ENCODE results near the gene DHRS9. TPM values are rescaled to one million over a fixed set of nuclear protein-coding genes. Genes with fewer than 3 reads are reported as not detected.

DHRS9 gene
- total and polyA plus RNA-seq, 2 of the 4 experiments (the other 2 are of a cell fraction) = not detected

DNA sequence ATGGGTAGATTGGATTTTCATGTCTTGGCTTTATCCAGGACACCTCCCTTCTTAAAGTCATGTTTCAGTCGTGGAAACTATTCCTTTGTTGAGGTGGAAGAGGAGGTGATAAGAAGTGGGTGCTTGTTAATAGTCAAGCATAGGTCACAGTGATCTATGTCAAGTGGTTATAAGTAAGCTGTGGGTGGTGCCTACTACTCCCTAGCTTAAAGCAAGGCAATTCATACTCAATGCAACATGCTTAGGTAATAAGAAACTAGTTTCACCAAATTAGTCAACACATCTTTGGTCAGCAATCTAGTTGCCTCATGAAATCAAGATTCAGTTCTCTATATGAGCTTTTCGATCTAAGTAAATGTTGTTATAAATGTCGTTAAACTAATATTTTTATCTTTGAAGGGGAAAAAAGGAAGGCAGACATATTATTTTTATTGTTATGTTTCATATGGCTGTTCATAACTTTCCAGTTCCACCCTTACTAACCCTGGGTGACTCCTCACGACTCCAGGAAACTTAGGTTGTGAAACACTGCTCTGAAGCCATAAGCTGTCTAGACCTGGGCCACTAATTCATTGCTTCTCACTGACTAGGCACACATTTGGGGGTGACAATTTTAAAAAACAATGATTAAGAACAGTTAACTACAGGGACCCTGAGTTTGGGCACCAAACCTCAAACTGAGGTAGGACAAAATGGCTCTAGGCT lies 32.5 kb upstream of the DHRS9 start:
- Histone ChIP-seq H4K8ac (ENCODE audit: low read depth in 2 of 2, low read length in 2 of 2) (no peak overlapping the region), H4K91ac (ENCODE audit: insufficient read depth, low read depth, low read length) (no peak overlapping the region), H3K9ac (ENCODE audit: low read depth, low read length) (no peak overlapping the region), H4K20me1 (ENCODE audit: insufficient read depth, low read length) (no peaks in the 10 kb centered on the region), H2AFZ (replicated peaks; ENCODE audit: low read length, poor library complexity) (no peak overlapping the region), H3K9me1 (ENCODE audit: insufficient read depth, low read length) (no peaks in the 10 kb centered on the region), H3K4ac (ENCODE audit: low read depth, low read length) (no peak overlapping the region), H3K4me2 (ENCODE audit: low read depth, low read length) (no peak overlapping the region), H3K27me3 (ENCODE audit: control insufficient read depth, insufficient read depth, low read length) (no peaks in the 10 kb centered on the region), H3K23ac (ENCODE audit: low read depth, low read length) (no peak overlapping the region), H2AK9ac (replicated peaks; ENCODE audit: low read depth, low read length, poor library complexity) (no peak overlapping the region), H4K5ac (ENCODE audit: low read depth, low read length) (no peak overlapping the region), H3K79me1 (ENCODE audit: low read depth in 1 of 2, low read length in 2 of 2) (no peaks in the 10 kb centered on the region), H3K18ac (ENCODE audit: low read depth, low read length) (no peak overlapping the region), H3K56ac (ENCODE audit: extremely low read depth, insufficient read depth, low read length) (no peak overlapping the region), H3K27ac (ENCODE audit: insufficient read depth, low read length) (no peak overlapping the region), H3K4me3 (ENCODE audit: insufficient read depth, low read depth, low read length) (no peak overlapping the region), H2BK5ac (ENCODE audit: low read depth, low read length, poor library complexity, severe bottlenecking) (no peak overlapping the region), H2AK5ac (ENCODE audit: low read depth, low read length) (no peak overlapping the region), H2BK120ac (ENCODE audit: low read depth, low read length) (no peak overlapping the region), H3K14ac (replicated peaks; ENCODE audit: low read depth, low read length) (no peak overlapping the region), H3K36me3 (ENCODE audit: control insufficient read depth, insufficient read depth, low read length) (no peaks in the 10 kb centered on the region), H3K4me1 (ENCODE audit: control insufficient read depth, insufficient read depth, low read length) (no peaks in the 10 kb centered on the region), H2BK20ac (ENCODE audit: low read depth, low read length) (no peak overlapping the region), H3K9me3 (ENCODE audit: control insufficient read depth, insufficient read depth, low read length) (no peaks in the 10 kb centered on the region; the same call in 1 of the 2 replicates), H2BK15ac (ENCODE audit: low read depth, low read length) (no peak overlapping the region)
- POLR2A ChIA-PET (ENCODE audit: unreplicated experiment) = no interaction called here
- no CpG with 5 or more reads among the region's 4 CpGs for WGBS, 2 experiments (ENCODE audit: extremely low coverage in 2 of 2, insufficient read length in 1 of 2)
- DNase-seq (no peak), ATAC-seq (ENCODE audit: low read depth) (no peak)
- dilution Hi-C loops (cut with HindIII; ENCODE audit: low sequenced_read_pairs, unreplicated experiment) = no loop called here
- in situ Hi-C loops (cut with MboI; ENCODE audit: low sequenced_read_pairs) = no loop called here
- intact Hi-C loops (cut with micrococcal nuclease) = no loop called here
- TF ChIP-seq, protein P1, sequence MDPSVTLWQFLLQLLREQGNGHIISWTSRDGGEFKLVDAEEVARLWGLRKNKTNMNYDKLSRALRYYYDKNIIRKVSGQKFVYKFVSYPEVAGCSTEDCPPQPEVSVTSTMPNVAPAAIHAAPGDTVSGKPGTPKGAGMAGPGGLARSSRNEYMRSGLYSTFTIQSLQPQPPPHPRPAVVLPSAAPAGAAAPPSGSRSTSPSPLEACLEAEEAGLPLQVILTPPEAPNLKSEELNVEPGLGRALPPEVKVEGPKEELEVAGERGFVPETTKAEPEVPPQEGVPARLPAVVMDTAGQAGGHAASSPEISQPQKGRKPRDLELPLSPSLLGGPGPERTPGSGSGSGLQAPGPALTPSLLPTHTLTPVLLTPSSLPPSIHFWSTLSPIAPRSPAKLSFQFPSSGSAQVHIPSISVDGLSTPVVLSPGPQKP (IDR thresholded peaks at IDR 0.05; ENCODE audit: borderline replicate concordance, low read depth, low read length) = no peak
- TF ChIP-seq RCOR1 (IDR thresholded peaks at IDR 0.05; ENCODE audit: insufficient replicate concordance, low read length) (no peak), NFE2L2 (IDR thresholded peaks at IDR 0.05; ENCODE audit: low read depth, low read length) (no peak), MAZ (IDR thresholded peaks at IDR 0.05; ENCODE audit: borderline replicate concordance, low read depth, low read length) (no peak), FOS (IDR thresholded peaks at IDR 0.05; ENCODE audit: low read depth, low read length) (no peak), CHD1 (IDR thresholded peaks at IDR 0.05; ENCODE audit: low read depth, low read length) (no peak), BHLHE40 (IDR thresholded peaks at IDR 0.05; ENCODE audit: low read depth, low read length) (no peak), SMC3 (IDR thresholded peaks at IDR 0.05; ENCODE audit: low read depth, low read length) (no peak), RFX5 (IDR thresholded peaks at IDR 0.05; ENCODE audit: low read depth, low read length) (no peak), MXI1 (IDR thresholded peaks at IDR 0.05; ENCODE audit: borderline replicate concordance, low read depth, low read length) (no peak)
- TF ChIP-seq, protein P2, sequence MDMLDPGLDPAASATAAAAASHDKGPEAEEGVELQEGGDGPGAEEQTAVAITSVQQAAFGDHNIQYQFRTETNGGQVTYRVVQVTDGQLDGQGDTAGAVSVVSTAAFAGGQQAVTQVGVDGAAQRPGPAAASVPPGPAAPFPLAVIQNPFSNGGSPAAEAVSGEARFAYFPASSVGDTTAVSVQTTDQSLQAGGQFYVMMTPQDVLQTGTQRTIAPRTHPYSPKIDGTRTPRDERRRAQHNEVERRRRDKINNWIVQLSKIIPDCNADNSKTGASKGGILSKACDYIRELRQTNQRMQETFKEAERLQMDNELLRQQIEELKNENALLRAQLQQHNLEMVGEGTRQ (IDR thresholded peaks at IDR 0.05; ENCODE audit: low read depth, low read length) = no peak
- TF ChIP-seq, protein P3, sequence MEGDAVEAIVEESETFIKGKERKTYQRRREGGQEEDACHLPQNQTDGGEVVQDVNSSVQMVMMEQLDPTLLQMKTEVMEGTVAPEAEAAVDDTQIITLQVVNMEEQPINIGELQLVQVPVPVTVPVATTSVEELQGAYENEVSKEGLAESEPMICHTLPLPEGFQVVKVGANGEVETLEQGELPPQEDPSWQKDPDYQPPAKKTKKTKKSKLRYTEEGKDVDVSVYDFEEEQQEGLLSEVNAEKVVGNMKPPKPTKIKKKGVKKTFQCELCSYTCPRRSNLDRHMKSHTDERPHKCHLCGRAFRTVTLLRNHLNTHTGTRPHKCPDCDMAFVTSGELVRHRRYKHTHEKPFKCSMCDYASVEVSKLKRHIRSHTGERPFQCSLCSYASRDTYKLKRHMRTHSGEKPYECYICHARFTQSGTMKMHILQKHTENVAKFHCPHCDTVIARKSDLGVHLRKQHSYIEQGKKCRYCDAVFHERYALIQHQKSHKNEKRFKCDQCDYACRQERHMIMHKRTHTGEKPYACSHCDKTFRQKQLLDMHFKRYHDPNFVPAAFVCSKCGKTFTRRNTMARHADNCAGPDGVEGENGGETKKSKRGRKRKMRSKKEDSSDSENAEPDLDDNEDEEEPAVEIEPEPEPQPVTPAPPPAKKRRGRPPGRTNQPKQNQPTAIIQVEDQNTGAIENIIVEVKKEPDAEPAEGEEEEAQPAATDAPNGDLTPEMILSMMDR (conservative IDR thresholded peaks at IDR 0.05; ENCODE audit: low read depth, low read length) = no peak
- no TSS peak for BruUV-seq (replicated peaks)
- CTCF ChIA-PET = no interaction called here
